Measurements from ENCODE around the gene STX5.
A peak's percentile ranks its signal among the peaks of the same experiment; 100 is the strongest.
"Not testable (repeated sequence)": the region's sequence is repeated elsewhere in the genome, so short reads cannot be mapped to it uniquely, and the experiment has no call there.

Gene STX5, protein sequence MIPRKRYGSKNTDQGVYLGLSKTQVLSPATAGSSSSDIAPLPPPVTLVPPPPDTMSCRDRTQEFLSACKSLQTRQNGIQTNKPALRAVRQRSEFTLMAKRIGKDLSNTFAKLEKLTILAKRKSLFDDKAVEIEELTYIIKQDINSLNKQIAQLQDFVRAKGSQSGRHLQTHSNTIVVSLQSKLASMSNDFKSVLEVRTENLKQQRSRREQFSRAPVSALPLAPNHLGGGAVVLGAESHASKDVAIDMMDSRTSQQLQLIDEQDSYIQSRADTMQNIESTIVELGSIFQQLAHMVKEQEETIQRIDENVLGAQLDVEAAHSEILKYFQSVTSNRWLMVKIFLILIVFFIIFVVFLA

DNA sequence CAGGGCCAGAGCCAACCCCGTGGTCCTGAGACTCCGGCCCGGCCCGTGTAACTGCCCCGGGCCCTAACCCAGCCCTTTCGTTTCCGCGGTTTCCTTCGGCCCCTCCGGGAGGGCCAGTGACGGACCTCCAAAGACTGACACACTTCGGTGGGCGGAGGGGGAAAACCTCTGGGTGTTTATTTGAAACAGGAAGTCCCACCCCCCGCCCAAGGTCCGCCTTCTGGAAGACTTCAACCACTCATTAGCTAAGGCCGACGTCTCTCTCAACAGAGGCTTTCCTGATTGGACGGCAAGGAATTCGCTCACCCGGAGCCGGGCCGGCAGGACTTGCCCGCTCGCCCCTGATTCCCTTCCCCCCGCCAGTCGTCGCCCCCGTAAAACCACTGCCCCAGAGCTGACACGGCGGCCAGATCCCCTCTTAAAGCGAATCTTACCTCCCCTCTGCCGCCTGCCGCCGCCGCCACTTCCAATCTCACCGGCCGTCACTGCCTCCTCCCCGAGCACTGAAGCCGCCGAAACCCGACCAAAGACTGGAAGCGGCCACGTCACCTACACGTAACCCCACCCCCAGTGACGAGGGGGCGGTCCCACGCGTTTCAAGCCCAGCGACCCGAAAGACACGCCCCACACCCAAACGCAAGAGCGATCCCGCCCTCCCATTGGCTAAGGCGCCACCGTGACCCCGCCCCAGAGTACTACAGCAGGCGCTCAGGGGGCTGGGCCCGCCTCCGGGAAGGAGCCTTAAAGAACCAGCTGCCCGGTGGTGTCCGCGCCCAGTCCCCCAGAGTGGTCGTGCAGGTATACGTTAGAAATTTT, at the start of gene STX5:
STX5 (minus strand) TSS at position 532 of the 816 bp plus-strand sequence. CDS start 808 bp downstream, outside the sequence.
- DNase-seq: peak; percentile 100

DNA sequence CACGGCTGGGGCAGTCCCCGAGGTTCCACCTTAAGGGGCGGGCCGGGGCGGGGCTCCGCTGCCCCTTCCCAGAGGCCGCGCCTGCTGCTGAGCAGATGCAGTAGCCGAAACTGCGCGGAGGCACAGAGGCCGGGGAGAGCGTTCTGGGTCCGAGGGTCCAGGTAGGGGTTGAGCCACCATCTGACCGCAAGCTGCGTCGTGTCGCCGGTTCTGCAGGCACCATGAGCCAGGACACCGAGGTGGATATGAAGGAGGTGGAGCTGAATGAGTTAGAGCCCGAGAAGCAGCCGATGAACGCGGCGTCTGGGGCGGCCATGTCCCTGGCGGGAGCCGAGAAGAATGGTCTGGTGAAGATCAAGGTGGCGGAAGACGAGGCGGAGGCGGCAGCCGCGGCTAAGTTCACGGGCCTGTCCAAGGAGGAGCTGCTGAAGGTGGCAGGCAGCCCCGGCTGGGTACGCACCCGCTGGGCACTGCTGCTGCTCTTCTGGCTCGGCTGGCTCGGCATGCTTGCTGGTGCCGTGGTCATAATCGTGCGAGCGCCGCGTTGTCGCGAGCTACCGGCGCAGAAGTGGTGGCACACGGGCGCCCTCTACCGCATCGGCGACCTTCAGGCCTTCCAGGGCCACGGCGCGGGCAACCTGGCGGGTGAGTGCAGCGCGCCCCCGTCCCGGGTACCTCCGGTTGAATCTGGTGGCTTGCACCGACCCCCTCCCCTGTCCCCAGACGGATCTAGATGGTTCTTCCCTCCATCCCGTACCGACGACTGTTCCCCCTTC, 49.1 kb upstream of the STX5 start, which contains the start of gene SLC3A2:
SLC3A2 (plus strand) TSS at position 94 of the 776 bp plus-strand sequence; CDS start at position 222, 128 bp downstream.
- peak; percentile 97 for DNase-seq

DNA sequence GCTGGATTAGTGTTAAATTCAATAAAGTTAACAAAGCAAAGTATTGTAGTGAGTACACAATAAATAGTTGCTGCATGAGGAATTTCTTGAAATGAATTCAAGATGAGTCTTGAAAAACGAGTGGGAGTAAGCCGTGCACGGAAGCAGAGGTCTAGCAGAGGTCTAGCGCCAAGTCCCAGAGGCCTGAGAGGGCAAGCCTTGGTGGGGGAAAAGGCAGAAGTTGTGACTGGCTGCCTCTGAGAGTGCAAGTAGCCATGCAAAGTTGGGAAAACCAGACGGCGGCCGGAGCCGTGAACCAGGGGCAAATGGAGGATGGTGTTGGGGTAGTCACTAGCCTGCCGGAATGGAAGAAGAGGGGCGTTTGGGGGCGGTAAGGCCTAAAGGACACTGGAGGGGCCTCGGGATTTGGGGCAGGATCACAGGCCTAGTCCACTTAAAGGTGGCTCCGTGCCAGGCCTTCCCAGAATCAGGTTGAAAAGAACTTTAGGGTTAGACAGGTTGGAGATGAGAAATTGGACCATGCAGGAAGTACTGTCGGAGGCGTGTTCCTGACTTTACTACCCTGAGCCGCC, 48.5 kb upstream of the STX5 start:
- DNase-seq: peak; percentile 77

DNA sequence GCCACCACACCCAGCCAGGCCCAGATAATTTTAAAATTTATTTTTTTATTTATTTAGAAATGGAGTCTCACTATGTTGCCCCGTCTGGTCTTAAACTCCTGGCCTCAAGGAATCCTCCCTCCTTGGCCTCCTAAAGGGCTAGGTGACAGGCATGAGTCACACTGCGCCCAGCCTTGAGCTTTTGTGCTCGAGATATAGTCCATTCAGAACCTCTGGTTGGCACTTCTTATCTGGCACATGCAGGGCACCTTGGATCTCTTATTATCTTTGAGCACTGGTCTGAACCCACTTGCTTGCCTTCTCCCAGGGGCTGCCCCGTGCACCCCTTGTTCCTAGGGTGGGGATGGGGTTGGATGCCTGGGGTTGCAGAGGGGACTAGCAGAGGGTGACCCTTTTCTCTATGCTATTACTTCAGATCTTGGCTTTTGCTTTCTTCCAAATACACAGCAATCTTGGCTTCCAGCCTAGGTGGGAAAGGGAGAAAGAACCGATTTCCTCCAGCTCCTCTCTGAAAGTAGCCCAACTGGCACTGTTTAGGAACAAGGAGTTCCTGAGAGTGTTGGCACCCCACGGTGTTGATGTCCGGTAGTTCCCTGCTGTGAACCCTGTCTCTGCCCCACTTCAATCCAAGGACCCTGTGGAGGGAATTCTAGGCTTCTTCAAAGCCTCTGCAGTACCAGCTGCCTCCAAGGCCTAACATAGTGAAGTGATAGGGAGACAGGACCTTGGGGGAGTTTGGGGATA, 47.6 kb upstream of the STX5 start:
- DNase-seq: peak; percentile 86

DNA sequence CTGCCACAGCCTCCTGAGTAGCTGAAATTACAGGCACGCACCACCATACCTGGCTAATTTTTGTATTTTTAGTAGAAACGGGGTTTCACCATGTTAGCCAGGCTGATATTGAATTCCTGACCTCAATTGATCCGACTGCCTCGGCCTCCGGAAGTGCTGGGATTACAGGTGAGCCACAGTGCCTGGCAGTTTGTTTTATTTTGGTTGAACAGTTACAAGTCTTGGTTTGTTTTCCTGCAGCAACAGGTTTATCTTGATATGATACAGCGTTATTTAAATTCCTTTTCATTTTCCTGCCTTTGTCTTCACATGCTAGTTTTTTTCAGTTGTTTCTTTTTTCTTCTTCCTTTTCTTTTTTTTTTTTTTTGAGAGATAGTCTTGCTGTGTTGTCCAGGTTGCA, 44.9 kb upstream of the STX5 start:
- no peak for DNase-seq

DNA sequence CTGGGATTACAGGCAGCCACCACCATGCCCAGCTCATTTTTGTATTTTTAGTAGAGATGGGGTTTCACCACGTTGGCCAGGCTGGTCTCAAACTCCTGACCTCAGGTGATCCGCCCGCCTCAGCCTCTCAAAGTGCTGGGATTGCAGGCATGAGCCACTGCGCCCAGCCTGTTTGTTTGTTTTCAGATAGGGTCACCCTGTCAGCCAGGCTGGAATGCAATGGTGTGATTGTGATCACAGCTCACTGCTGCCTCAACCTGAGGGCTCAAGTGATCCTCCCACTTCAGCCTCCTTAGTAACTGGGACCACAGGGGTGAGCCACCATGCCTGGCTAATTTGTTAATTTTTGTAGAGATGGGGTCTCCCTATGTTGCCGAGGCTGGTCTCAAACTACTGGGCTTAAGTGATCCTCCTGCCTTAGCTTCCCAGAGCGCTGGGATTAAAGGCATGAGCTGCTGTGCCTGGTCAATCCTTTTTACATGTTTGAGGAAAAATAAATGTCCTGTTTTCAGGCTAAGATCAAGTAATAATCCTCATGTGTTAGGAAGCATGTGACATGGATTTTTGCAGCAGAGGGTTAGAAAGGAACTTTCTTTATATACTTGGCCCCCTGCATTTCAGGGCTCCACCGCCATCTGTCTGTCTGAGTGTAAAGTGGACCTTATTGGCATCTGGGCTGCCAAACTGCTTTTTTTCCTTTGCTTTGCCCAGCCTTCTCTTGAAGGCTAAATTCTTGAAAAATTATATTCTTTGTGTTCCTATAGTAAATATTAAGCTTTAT, 44.0 kb upstream of the STX5 start:
- no peak for DNase-seq

DNA sequence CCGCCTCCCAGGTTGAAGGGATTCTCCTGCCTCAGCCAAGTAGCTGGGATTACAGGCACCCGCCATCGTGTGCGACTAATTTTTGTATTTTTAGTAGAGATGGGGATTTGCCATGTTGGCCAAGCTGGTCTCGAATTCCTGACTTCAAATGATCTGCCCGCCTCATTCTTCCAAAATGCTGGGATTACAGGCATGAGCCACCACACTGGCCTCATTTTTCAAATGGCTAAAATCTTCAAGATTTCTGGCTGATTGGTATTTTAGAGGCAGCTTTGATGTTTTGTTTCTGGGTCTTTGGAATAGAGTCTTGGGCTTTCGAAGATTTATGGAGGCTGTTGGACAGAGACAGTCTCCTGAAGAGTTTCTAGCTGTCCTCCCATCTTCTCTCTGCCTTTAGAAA, 43.0 kb upstream of the STX5 start:
- no peak for DNase-seq

DNA sequence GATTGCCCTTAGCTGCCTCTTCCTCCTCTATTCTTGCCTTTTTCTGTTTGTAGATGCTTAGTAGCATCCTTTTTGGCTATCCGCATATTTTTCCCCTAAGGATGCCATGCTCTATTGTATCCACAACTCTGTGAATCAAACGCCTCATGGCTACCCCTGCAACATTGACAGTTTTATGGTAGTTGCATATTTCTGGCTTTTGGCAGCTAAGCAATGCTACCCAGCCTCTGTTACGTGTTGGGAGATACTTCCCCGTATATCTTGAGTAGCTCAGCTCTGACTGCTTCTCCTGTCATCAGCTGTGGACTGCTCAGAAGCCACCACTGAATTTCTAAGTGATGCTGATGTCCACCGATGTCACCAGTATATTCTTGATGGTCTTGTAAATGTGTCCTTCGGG, 33.8 kb upstream of the STX5 start:
- no peak for DNase-seq

DNA sequence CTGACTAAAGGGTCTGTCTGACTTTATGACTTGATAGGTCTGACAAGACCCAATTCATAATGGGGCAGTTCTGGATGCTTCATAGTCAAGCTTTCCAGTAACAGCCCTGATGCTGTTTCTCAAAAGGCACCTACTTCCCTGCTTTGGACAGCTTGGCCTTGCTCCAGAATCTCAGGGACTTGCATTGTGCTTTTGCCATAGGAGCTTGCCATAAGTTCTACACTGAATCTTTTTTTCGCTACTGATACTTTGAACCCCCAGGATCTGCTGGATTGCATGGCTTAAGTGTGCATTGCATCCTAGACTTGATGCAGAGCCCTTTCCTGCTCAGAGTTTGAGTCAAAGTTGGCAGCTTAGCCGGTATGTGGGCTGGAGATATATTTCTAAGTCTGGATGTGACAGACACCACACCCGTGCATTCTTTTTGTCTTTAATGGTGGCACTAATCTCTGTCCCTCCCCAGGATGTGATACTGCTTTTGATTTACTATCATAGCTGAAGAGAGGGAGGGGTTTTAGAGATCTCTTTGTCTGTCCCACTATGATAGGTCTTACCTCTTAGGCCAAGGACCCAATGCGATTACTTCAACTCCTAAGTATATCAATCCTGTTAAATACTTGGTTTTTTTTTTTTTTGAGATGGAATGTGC, 32.0 kb upstream of the STX5 start:
- no peak for DNase-seq

DNA sequence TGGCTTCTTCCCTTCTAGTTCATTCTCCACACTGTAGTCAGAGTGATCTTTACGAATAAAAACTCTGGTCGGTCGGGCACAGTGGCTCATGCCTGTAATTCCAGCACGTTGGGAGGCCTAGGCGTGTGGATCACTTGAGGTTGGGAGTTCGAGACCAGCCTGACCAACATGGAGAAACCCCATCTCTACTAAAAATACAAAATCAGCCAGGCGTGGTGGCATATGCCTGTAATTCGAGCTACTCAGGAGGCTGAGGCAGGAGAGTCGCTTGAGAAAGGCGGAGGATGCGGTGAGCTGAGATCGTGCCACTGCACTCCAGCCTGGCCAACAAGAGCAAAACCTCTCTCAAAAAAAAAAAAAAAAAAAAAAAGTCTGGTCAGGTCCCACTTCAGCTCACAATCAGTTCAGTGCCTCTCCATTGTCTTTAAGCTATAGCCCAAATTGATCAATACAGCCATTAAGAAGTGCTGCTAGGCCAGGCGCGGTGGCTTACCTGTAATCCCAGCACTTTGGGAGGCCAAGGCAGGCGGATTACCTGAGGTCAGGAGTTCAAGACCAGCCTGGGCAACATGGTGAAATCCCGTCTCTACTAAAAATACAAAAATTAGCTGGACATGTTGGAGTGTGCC, 29.8 kb upstream of the STX5 start:
- DNase-seq: not testable (repeated sequence)

DNA sequence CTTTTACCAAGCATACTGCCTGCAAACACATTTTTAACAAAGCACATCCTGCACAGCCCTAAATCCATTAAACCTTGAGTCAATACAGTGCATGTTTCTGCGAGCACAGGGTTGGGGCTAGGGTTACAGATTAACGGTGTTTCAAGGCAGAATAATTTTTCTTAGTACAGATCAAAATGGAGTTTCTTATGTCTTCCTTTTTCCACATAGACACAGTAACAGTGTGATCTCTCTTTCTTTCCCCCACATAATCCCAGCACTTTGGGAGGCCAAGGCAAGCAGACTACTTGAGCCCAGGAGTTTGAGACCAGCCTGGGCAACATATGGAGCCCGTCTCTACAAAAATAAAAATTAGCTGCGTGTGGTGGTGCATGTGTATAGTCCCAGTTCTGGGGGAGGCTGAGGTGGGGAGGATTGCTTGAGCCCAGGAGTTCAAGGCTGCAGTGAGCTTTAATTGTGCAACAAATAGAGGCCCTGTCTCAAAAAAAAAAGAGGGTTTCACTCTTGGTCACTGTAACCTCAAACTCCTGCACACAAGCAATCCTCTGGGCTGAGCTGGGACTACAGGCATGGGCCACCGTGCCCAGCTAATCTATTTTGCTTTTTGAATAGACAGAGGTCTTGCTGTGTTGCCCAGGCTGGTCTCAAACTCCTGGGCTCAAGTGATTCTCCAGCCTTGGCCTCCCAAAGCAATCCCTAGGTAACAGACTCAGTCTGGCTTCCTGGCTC, 29.1 kb upstream of the STX5 start:
- no peak for DNase-seq

DNA sequence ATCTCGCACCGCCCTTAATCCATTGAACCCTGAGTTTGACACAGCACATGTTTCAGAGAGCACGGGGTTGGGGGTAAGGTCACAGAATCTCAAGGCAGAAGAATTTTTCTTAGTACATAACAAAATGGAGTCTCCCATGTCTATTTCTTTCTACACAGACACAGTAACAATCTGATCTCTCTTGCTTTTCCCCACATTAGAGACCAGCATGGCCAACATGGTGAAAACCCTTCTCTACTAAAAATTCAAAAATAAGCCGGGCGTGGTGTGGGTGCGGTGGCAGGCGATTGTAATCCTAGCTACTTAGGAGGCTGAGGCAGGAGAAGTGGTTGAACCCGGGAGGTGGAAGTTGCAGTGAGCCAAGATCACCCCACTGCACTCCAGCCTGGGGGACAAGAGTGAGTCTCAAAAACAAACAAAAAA, 27.4 kb upstream of the STX5 start:
- DNase-seq: peak; percentile 45

DNA sequence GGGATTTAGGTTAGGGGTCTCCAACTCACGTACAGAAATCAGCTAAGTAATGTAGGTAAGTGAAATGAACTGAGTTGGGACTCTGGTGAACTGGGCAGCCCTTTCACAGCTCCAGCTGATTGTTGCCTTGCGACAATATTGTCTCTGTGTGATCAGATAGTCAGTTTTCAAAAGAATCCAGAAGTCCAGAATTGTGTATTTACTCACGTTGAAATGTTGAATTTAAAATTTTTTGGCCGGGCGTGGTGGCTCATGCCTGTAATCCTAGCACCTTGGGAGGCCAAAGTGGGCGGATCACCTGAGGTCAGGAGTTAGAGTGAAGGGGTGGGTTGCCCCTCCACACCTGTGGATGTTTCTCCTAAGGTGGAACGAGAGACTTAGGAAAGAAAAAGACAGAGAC, 26.4 kb upstream of the STX5 start:
- DNase-seq: no peak

DNA sequence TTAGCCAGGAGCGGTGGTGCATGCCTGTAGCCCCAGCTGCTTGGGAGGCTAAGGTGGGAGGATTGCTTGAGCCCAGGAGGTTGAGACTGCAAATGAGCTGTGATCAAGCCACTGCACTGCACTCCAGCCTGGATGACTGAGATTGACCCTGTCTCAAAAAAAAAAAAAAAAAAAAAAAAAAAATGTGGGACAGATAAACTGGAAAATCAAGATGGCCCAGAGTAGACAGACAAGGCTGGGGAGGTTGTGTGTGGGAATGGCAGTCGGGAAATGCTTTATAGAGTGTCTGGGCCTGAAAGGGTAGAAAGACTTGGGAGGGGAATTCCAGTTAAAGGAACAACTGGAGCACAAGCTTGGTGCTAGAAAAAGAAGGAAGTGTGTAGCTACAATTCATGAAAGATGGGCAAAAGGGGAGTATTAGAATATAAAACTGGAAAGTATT, 25.7 kb upstream of the STX5 start:
- DNase-seq: no peak

DNA sequence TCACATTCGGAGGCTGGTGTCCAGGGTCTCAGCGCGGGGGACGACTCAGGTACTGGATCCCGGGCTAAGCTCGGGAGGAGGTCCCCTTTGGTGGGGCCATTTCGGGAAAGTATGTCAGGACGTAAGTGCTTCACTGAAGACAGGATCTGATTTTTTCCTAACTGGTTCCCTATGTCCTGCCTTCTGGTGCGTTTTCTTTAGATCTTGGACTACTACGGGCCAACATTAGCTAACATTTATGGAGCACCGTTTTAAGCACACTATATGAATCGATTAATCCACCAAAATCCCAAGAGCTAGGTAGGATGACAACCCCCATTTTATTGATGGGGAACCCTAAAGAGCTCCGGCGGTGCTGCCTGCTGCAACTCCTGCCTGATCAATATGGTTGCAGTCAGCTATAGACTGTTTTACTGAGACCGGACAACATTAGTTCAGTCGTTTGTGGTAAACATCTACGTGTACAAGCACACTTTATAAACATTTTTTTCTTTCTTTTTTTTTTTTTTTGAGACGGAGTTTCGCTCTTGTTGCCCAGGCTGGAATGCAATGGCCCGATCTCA, 24.6 kb upstream of the STX5 start:
- DNase-seq: peak; percentile 50

DNA sequence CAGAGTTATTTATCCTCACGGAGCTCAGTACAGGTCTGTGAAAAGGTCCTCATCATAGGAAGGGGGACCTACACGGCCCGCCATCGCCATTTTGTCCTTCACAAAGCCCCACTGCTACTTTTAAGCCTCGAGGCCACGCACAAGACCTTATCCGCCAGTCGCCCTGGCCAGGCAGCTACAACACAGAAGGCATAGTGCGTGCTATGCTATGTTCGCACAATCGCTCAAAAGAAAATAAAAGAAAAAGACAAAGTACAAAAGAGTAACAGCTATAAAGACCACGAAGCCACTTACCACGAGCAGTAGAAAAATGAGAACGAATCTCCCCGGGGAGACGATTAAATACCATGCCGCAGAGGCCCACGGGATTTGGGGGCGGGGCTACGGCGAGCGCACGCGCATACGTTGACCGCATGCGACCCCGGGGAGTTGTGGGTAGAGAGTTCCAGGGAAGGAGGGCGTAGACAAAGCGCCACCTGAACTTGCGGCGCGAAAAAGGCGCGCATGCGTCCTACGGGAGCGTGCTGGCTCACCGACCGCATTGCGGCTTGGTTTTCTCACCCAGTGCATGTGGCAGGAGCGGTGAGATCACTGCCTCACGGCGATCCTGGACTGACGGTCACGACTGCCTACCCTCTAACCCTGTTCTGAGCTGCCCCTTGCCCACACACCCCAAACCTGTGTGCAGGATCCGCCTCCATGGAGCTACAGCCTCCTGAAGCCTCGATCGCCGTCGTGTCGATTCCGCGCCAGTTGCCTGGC, 23.9 kb upstream of the STX5 start:
- peak; percentile 99 for DNase-seq

DNA sequence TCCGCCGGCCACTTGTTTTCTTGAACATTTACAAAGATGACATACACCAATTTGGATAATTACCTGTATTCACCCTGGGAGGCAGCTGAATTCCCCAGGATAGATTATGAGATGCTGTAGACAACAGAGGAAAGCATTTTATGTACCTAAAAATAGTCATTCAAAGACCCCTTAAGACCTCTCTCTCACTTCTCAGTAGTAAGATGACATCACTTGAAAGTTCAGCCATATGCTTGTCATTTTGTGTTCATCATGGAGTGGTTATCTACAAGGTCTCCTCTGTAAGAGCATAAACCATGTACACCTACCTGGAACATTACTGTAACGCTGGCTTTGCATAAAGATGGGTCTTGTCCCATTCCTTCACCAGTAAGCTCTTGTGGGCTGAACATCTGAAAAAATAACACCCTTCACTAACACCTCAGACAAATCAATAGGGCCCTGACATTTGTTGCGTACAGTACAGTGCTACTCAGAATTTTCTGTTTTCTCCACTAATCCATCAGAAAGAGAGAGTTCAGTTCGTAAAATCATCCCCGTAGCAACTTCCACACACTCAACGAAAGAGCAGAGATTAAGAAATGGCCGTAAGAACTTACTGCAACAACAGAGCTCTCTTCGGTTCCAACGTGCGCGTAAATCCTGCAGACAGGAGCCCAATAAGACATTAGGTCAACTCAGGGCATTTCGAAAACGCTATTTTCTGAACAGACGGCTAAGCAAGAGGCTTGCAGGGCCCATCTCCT, 23.1 kb upstream of the STX5 start:
- DNase-seq: no peak

All from hematopoietic multipotent progenitor cell treated with erythropoietin and hydrocortisone succinate and interleukin-3 and kit ligand, for 4 days (in vitro differentiated cells).